GM21526 (cell line): Measurements from ENCODE around the gene ZMYND11.

Experiments used
- ATAC-seq: cut with Tn5 transposase; IDR thresholded peaks from one replicate; pipeline ENCODE4 v1.9.1; 2021; ENCODE audit warnings: moderate library complexity; ENCODE audit not compliant: unreplicated experiment, low FRiP score

ZMYND11 gene

GRCh38 chr10:135132-135600 lies at the start of gene ZMYND11:
Gene ZMYND11, plus strand, starts transcription at chr10:135455. Its CDS starts 44,558 bp downstream, at chr10:180013.
- peak; percentile 34 for ATAC-seq

- ATAC-seq = no peak
Observed at GRCh38 chr10:86031-86430, 49.2 kb upstream of the ZMYND11 start.

GRCh38 chr10:87177-88080 lies 47.8 kb upstream of the ZMYND11 start:
- ATAC-seq = no peak

- no peak for ATAC-seq
Observed at GRCh38 chr10:88253-88652, 47.0 kb upstream of the ZMYND11 start.

- no peak for ATAC-seq
Observed at GRCh38 chr10:89248-89647, 46.0 kb upstream of the ZMYND11 start.

- no peak for ATAC-seq
Observed at GRCh38 chr10:90161-90560, 45.1 kb upstream of the ZMYND11 start.

- ATAC-seq = no peak
Observed at GRCh38 chr10:91313-91712, 43.9 kb upstream of the ZMYND11 start.

- ATAC-seq = no peak
Observed at GRCh38 chr10:92153-92552, 43.1 kb upstream of the ZMYND11 start.

GRCh38 chr10:92846-93245 lies 42.4 kb upstream of the ZMYND11 start:
- no peak for ATAC-seq

- no peak for ATAC-seq
Observed at GRCh38 chr10:94613-95012, 40.6 kb upstream of the ZMYND11 start.

- no peak for ATAC-seq
Observed at GRCh38 chr10:95356-96115, 39.7 kb upstream of the ZMYND11 start.

- ATAC-seq = no peak
Observed at GRCh38 chr10:96466-96865, 38.8 kb upstream of the ZMYND11 start.

- ATAC-seq = no peak
Observed at GRCh38 chr10:104416-104815, 30.8 kb upstream of the ZMYND11 start.

- ATAC-seq = no peak
Observed at GRCh38 chr10:104862-105565, 30.2 kb upstream of the ZMYND11 start.

GRCh38 chr10:105806-106205 lies 29.4 kb upstream of the ZMYND11 start:
- no peak for ATAC-seq

- ATAC-seq = no peak
Observed at GRCh38 chr10:106740-107139, 28.5 kb upstream of the ZMYND11 start.

- no peak for ATAC-seq
Observed at GRCh38 chr10:112246-112645, 23.0 kb upstream of the ZMYND11 start.

GRCh38 chr10:124874-125273 lies 10.4 kb upstream of the ZMYND11 start:
- no peak for ATAC-seq

- peak; percentile 88 for ATAC-seq
Observed at GRCh38 chr10:127612-128432, 7.4 kb upstream of the ZMYND11 start.

GRCh38 chr10:129810-130209 lies 5.4 kb upstream of the ZMYND11 start:
- ATAC-seq = no peak
